HEK293 (cell line): ENCODE measurements around the gene FHL3.

ENCODE experiments used
- SETDB1 ChIP-seq: IDR thresholded peaks from one replicate; pipeline ENCODE4 v1.6.1; 2017; ENCODE audit warnings: mild to moderate bottlenecking, low read length, moderate library complexity, mixed read lengths; ENCODE audit not compliant: insufficient read length
- SP7 ChIP-seq: fragments of 450-650 bp; formaldehyde crosslinking; IDR thresholded peaks from 2 replicates; pipeline ENCODE4 v1.5.1; 2016; ENCODE audit warnings: missing biosample characterization, missing genetic modification characterization
- ZBTB7A ChIP-seq: fragments of 450-650 bp; formaldehyde crosslinking; IDR thresholded peaks from 2 replicates; pipeline ENCODE4 v1.5.1; 2016; ENCODE audit warnings: low read depth, missing biosample characterization, missing genetic modification characterization
- ZNF10 ChIP-seq: fragments of 450-650 bp; formaldehyde crosslinking; IDR thresholded peaks from 2 replicates; pipeline ENCODE4 v1.5.1; 2017; ENCODE audit warnings: missing biosample characterization, missing genetic modification characterization
- ZNF121 ChIP-seq: fragments of 450-650 bp; formaldehyde crosslinking; IDR thresholded peaks from 2 replicates; pipeline ENCODE4 v1.5.1; 2016; ENCODE audit warnings: missing biosample characterization, missing genetic modification characterization
- ZNF214 ChIP-seq: fragments of 450-650 bp; formaldehyde crosslinking; IDR thresholded peaks from 2 replicates; pipeline ENCODE4 v1.5.1; 2017; ENCODE audit warnings: missing biosample characterization, mild to moderate bottlenecking, missing genetic modification characterization, borderline replicate concordance
- ZSCAN23 ChIP-seq: fragments of 450-650 bp; formaldehyde crosslinking; IDR thresholded peaks from 2 replicates; pipeline ENCODE4 v1.5.1; 2016; ENCODE audit warnings: missing biosample characterization, missing genetic modification characterization
- TF ChIP-seq, protein P1 (sequence below): fragments of 450-650 bp; formaldehyde crosslinking; IDR thresholded peaks from 2 replicates; pipeline ENCODE4; 2016; ENCODE audit warnings: missing biosample characterization, missing genetic modification characterization
- TF ChIP-seq, protein P2 (sequence below): IDR thresholded peaks from 2 replicates; pipeline ENCODE4 v1.6.1; 2011; ENCODE audit warnings: mild to moderate bottlenecking, low read depth, low read length, borderline replicate concordance
- TF ChIP-seq, protein P3 (sequence below): fragments of 450-650 bp; formaldehyde crosslinking; IDR thresholded peaks from 2 replicates; pipeline ENCODE4 v1.5.1; 2016; ENCODE audit warnings: missing biosample characterization, missing genetic modification characterization
- TF ChIP-seq, protein P4 (sequence below): fragments of 450-650 bp; formaldehyde crosslinking; IDR thresholded peaks from 2 replicates; pipeline ENCODE4 v1.5.1; 2016; ENCODE audit warnings: missing biosample characterization, missing genetic modification characterization

DNA sequence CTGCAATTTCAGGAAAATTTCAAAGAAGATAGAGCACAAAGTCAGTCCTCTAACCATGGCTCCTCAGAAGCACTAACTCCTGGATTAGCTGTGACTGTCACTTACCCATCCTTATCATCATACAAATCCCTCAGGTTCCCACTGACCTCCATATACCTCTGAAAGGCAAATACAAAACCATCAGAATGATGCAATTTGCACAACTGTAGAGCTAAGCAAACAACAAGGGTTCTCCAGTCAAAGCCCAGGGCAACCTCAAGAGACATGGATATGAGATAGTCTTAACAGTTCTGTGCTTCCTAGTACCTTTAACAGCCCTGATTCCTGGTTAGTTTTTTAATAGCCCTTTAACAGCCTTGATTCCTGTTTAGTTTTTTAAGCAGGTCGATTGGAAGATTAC, 17.6 kb downstream of the FHL3 start:
- TF ChIP-seq, protein P1, sequence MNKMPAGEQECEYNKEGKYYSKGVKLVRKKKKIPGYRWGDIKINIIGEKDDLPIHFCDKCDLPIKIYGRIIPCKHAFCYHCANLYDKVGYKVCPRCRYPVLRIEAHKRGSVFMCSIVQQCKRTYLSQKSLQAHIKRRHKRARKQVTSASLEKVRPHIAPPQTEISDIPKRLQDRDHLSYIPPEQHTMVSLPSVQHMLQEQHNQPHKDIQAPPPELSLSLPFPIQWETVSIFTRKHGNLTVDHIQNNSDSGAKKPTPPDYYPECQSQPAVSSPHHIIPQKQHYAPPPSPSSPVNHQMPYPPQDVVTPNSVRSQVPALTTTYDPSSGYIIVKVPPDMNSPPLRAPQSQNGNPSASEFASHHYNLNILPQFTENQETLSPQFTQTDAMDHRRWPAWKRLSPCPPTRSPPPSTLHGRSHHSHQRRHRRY (tag by site-specific recombination): no peak
- TF ChIP-seq, protein P2, sequence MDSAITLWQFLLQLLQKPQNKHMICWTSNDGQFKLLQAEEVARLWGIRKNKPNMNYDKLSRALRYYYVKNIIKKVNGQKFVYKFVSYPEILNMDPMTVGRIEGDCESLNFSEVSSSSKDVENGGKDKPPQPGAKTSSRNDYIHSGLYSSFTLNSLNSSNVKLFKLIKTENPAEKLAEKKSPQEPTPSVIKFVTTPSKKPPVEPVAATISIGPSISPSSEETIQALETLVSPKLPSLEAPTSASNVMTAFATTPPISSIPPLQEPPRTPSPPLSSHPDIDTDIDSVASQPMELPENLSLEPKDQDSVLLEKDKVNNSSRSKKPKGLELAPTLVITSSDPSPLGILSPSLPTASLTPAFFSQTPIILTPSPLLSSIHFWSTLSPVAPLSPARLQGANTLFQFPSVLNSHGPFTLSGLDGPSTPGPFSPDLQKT: no peak
- TF ChIP-seq ZNF214 (tag by site-specific recombination) (no peak), SETDB1 (no peak), ZBTB7A (no peak), ZNF10 (tag by site-specific recombination) (no peak), ZNF121 (tag by site-specific recombination) (no peak), SP7 (tag by site-specific recombination) (no peak), ZSCAN23 (tag by site-specific recombination) (no peak)
- TF ChIP-seq, protein P3, sequence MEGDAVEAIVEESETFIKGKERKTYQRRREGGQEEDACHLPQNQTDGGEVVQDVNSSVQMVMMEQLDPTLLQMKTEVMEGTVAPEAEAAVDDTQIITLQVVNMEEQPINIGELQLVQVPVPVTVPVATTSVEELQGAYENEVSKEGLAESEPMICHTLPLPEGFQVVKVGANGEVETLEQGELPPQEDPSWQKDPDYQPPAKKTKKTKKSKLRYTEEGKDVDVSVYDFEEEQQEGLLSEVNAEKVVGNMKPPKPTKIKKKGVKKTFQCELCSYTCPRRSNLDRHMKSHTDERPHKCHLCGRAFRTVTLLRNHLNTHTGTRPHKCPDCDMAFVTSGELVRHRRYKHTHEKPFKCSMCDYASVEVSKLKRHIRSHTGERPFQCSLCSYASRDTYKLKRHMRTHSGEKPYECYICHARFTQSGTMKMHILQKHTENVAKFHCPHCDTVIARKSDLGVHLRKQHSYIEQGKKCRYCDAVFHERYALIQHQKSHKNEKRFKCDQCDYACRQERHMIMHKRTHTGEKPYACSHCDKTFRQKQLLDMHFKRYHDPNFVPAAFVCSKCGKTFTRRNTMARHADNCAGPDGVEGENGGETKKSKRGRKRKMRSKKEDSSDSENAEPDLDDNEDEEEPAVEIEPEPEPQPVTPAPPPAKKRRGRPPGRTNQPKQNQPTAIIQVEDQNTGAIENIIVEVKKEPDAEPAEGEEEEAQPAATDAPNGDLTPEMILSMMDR (tag by site-specific recombination): no peak
- TF ChIP-seq, protein P4, sequence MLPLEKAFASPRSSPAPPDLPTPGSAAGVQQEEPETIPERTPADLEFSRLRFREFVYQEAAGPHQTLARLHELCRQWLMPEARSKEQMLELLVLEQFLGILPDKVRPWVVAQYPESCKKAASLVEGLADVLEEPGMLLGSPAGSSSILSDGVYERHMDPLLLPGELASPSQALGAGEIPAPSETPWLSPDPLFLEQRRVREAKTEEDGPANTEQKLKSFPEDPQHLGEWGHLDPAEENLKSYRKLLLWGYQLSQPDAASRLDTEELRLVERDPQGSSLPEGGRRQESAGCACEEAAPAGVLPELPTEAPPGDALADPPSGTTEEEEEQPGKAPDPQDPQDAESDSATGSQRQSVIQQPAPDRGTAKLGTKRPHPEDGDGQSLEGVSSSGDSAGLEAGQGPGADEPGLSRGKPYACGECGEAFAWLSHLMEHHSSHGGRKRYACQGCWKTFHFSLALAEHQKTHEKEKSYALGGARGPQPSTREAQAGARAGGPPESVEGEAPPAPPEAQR: no peak
